GM13976 (cell line): Measurements from ENCODE around the gene DPY19L3.

ENCODE experiments used
- DNase-seq: peaks from one replicate; pipeline ENCODE4 v3.0.0; 2012; ENCODE audit warnings: low spot score
- in situ Hi-C: fragments of 300-500 bp; cut with MboI; formaldehyde crosslinking; loops from one replicate; pipeline ENCODE4 v1.12.0; 2022; ENCODE audit warnings: low sequenced_read_pairs, mixed read lengths, inconsistent platforms; ENCODE audit not compliant: unreplicated experiment
- TF ChIP-seq, protein P1 (sequence below): IDR thresholded peaks from 2 replicates; pipeline ENCODE4 v1.5.1; 2012; ENCODE audit warnings: borderline replicate concordance, mild to moderate bottlenecking; ENCODE audit not compliant: insufficient read depth; ENCODE audit errors: extremely low read depth, missing control alignments, control extremely low read depth

DPY19L3 gene

DNA sequence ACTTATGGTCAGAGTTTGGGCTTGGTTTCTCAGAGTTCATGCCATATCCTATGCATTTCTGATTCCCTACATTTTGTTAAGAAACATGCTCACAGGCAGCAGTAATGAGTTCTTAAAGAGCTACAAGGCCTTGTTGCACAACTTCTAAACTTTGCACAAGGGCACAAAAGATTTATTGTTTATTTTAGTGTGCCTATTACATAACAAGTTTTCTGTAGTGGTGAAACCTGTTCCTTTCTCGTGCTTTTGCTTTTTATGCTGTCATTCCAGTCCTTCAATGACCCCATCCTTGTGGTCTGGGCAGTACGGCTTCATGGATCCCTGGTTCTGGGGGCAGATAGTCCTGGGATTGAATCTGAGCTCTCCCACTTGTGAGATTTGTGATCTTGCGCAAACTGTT, 42.4 kb upstream of the DPY19L3 start:
- no peak for DNase-seq
- TF ChIP-seq, protein P1, sequence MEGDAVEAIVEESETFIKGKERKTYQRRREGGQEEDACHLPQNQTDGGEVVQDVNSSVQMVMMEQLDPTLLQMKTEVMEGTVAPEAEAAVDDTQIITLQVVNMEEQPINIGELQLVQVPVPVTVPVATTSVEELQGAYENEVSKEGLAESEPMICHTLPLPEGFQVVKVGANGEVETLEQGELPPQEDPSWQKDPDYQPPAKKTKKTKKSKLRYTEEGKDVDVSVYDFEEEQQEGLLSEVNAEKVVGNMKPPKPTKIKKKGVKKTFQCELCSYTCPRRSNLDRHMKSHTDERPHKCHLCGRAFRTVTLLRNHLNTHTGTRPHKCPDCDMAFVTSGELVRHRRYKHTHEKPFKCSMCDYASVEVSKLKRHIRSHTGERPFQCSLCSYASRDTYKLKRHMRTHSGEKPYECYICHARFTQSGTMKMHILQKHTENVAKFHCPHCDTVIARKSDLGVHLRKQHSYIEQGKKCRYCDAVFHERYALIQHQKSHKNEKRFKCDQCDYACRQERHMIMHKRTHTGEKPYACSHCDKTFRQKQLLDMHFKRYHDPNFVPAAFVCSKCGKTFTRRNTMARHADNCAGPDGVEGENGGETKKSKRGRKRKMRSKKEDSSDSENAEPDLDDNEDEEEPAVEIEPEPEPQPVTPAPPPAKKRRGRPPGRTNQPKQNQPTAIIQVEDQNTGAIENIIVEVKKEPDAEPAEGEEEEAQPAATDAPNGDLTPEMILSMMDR = no peak
- in situ Hi-C loops = no loop called here

DNA sequence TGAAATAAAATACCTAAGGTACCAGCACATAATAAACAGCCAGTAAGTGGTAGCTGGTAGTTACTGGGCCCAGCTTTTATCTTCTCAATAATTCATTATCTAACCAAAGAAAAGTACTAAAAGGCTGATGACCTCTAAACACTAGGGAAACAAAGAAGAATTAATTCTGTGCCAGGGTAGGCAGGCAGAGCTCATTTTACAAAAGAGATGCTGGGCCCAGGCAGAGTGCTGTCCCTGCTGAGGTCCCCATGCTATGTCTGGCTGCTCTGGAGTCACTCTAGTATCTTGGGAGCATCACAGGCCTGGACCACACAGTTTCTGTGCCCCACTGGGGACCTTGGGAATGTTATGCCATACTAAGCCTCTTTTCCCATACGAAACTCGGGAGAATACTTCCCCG, 41.9 kb upstream of the DPY19L3 start:
- TF ChIP-seq, protein P1 = no peak
- in situ Hi-C loops = no loop called here
- no peak for DNase-seq

DNA sequence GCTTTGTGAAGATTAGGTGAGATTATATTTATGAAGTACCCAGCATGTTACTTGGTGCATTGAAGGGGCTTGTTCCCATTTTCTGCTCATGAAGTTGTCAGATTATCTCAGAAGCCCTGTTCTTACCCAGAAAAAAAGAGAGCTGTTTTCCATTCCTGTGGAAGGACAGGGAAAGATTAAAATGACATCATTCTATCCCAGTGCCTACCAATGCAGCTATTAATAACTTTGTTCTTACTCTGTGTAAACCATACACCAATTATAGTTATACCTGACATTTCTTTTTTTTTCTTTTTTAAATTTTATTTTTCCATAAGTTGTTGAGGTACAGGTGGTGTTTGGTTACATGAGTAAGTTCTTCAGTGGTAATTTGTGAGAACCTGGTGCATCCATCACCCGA, 41.5 kb upstream of the DPY19L3 start:
- DNase-seq = no peak
- in situ Hi-C loops = no loop called here
- TF ChIP-seq, protein P1 = no peak

DNA sequence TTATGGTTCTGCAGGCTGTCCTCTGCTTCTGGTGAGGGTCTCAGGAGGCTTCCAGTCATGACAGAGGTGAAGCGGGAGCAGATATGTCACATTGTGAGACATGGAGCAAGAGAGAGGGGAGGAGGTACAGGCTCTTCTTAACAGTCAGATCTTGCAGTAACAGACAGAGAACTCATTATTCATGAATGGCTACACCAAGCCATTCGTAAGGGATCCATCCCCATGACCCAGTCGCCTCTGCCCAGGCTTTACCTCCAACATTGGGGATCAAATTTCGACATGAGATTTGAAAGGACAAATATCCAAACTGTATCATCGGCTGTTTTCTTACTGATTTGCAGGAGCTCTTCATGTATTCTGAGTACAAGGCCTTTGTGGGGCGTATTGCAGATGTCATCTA, 38.5 kb upstream of the DPY19L3 start:
- no peak for DNase-seq
- in situ Hi-C loops = no loop called here
- TF ChIP-seq, protein P1 = no peak

DNA sequence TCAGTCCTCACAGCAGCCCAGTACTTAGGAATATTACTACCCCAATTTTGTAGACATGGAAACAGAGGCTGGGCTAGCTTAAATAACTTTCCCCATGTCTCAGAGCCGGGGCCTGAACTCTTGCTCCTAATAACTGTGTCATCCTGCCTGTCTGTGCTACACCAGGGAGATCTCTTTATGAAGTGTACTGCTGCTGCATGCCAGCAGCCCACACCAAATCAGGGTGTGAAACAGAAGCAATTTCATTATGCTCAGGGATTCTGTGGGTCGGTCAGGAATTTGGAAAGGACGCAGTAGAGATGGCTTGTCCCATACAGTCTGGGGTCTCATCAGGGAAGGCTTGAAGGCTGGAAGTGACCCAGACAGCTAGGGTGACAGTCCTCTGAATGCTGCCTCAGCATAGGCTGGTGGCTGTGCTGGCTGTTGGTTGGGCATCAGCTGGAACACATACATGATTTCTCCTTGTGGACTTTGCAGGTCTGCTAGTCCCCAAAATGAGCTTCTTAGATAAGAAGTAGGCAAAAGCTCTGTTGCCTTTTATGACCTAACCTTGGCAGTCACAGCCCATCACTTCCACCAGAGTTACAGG, 37.5 kb upstream of the DPY19L3 start:
- in situ Hi-C loops = no loop called here
- TF ChIP-seq, protein P1 = no peak
- no peak for DNase-seq

DNA sequence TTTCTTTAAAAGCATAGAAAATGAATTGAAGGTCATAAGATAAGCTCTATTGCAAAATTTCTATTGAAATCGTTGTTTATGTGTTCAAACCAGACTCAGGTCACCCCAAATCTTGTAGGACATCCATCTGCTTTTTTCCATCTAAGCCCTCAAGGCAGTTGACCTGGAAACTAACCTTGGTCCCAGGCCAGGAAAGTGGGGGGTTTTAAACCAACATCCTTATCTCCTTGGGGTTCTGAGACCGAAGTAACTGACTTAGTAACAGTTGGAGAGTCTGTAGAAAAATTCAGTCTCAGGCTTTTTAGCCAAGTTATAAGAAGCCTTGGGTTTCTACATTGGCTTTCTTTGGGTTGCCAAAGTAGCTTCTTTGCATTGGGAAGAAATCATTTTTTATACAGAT, 36.8 kb upstream of the DPY19L3 start:
- in situ Hi-C loops = no loop called here
- DNase-seq = no peak
- TF ChIP-seq, protein P1 = no peak
